Mucosa of stomach (tissue), 1 donor: ENCODE measurements around the gene BTBD19.
"Not testable (repeated sequence)": the region's sequence is repeated elsewhere in the genome, so short reads cannot be mapped to it uniquely, and the experiment has no call there.

Experiments used
- H3K27me3 ChIP-seq: one replicate; pipeline ENCODE4 v1.7.0; 2013; ENCODE audit warnings: mild to moderate bottlenecking, low read length; ENCODE audit not compliant: control insufficient read depth, insufficient read depth
- H3K36me3 ChIP-seq: one replicate; pipeline ENCODE4 v1.7.0; 2013; ENCODE audit warnings: low read length; ENCODE audit not compliant: control insufficient read depth, insufficient read depth
- H3K4me1 ChIP-seq: one replicate; pipeline ENCODE4 v1.7.0; 2013; ENCODE audit warnings: mild to moderate bottlenecking, low read length; ENCODE audit not compliant: control insufficient read depth, insufficient read depth
- H3K4me3 ChIP-seq: one replicate; pipeline ENCODE4 v1.7.0; 2013; ENCODE audit warnings: low read length
- H3K9ac ChIP-seq: one replicate; pipeline ENCODE4 v1.7.0; 2013; ENCODE audit warnings: mild to moderate bottlenecking, low read length, moderate library complexity
- H3K9me3 ChIP-seq: one replicate; pipeline ENCODE4 v1.7.0; 2013; ENCODE audit warnings: mild to moderate bottlenecking, low read length, moderate library complexity; ENCODE audit not compliant: control insufficient read depth
- donor health status: Pancreatic carcinoma.

BTBD19 gene

GRCh38 chr1:44828003-44828651 is 19.8 kb downstream of the BTBD19 start:
- H3K4me3 ChIP-seq = no peak overlapping the region
- no peaks in the 10 kb centered on the region for H3K9me3 ChIP-seq

DNA sequence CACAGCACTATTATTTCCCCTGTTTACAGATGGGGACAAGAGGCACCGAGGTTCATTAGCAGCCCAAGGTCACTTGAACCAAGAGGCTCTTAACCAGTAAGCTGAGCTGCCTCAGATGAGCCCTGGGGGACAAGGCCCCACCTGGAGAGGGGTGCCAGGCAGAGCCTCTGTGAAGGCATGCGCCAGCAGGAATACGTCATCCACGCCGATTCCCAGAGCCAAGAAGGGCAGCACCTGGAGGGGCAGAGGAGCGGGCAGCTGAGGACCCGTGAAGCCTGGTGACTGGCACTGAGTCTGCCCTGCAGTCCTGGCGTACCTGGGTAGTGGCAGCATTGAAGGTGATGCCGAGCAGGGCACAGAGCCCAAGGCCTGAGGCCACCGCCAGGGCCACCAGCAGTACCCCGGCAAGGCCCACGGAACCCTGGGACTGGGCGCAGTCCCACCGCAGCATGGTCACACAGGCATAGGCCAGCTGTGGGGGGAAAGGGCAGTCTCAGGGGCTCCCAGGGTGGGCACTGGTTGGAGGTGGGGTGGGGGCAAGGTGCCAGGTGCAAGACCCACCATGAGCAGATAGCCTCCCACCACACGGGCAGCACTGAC is 20.6 kb downstream of the BTBD19 start:
- no peaks in the 10 kb centered on the region for H3K9me3 ChIP-seq
- no peaks in the 10 kb centered on the region for H3K36me3 ChIP-seq
- H3K4me1 ChIP-seq = no peaks in the 10 kb centered on the region

More at GRCh38 chr1:44828003-44828651, 19.8 kb downstream of the BTBD19 start:
- Histone ChIP-seq H3K9ac (no peak overlapping the region), H3K4me1 (no peaks in the 10 kb centered on the region), H3K36me3 (no peaks in the 10 kb centered on the region), H3K27me3 (no peaks in the 10 kb centered on the region)

DNA sequence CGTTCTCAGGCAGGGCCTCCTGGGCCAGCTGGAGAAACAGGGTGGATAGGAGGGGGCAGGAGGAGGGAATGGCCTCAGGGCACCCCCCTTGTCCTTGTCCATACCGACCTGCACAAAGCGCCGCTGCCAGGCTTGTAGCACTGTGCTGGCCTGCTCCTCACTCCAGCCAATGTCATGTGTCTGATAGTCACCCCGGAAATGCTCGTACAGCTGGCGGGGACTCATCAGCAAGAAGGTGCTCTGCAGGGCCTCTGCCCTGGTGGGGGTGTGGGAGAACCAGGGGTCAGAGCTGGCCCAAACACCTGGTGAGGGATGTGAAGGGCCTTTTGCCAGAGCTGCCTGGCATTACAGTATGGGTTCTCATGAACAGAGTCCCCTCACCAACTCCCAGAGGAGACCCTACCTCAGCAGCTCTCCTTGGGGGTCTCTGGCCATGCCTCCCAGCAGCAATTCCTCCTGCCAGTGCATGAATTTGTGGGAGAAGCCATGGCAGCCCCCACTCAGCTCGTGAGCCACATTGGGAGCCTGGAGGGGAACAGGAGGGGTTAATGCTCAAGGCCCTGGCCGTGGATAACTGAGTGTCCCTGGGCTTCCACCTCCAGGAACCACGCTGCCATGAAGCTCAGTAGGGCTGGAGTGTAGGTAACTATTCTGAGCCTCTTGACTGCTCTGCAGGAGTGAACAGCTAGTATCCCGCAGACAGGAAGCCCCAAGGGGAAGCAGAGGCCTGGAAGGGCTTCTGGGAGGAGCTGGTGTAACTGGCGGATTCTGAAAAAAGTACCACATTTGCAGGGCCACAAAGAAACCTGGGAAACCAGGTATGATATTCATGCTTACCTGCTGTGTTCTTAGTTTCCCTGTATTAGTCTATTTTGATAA is 21.4 kb downstream of the BTBD19 start:
- Histone ChIP-seq H3K4me3 (no peak overlapping the region), H3K27me3 (no peaks in the 10 kb centered on the region), H3K4me1 (no peaks in the 10 kb centered on the region), H3K36me3 (no peaks in the 10 kb centered on the region), H3K9ac (no peak overlapping the region), H3K9me3 (no peaks in the 10 kb centered on the region)

More for the DNA sequence above, 20.6 kb downstream of the BTBD19 start:
- Histone ChIP-seq H3K4me3 (no peak overlapping the region), H3K27me3 (no peaks in the 10 kb centered on the region), H3K9ac (no peak overlapping the region)

- Histone ChIP-seq H3K4me1 (peaks cover 4% of the 10 kb centered on the region), H3K9ac (no peak overlapping the region), H3K4me3 (no peak overlapping the region), H3K27me3 (no peaks in the 10 kb centered on the region), H3K36me3 (no peaks in the 10 kb centered on the region), H3K9me3 (no peaks in the 10 kb centered on the region)
Observed at GRCh38 chr1:44830900-44831304, 22.6 kb downstream of the BTBD19 start.

- Histone ChIP-seq H3K4me3 (no peak overlapping the region), H3K36me3 (no peaks in the 10 kb centered on the region), H3K4me1 (peaks cover 6% of the 10 kb centered on the region), H3K9ac (no peak overlapping the region), H3K27me3 (no peaks in the 10 kb centered on the region), H3K9me3 (no peaks in the 10 kb centered on the region)
Observed at GRCh38 chr1:44831516-44831915, 23.2 kb downstream of the BTBD19 start.

DNA sequence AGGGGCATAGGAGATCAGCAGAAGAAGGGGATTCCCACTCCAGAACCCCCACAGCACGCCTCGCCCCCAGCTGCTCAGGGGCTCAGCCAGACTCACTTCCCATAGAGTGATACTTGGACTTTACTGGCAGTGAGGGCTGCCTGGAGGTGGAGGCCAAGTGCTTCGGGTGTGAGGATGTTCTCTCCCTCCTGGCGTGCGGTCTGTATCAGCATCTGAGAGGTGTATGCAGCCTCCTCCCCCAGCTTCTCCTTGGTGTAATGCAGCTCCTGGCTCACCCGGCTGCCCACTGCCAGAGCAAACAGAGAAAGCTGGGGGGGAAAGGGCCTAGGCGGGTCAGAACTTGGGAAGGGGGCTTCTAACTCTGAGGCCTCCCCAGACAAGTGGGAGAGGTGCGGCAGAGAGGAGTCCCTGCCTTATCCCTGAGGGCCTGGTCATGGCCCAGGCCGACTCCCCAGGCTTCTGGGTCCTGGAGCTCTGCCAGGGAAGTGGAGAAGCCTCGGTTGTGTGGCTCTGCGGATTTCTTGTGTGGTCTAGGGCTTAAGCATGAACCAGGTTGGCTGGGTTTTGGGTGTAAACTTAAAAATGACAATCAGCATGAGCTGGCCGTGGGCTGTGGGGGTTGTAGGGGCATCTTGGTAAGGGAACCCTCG is 23.9 kb downstream of the BTBD19 start:
- H3K36me3 ChIP-seq = no peaks in the 10 kb centered on the region
- no peaks in the 10 kb centered on the region for H3K27me3 ChIP-seq
- no peak overlapping the region for H3K4me3 ChIP-seq
- H3K9me3 ChIP-seq = no peaks in the 10 kb centered on the region
- H3K9ac ChIP-seq = no peak overlapping the region
- peaks cover 6% of the 10 kb centered on the region for H3K4me1 ChIP-seq

GRCh38 chr1:44834328-44834727 is 26.0 kb downstream of the BTBD19 start:
- H3K9me3 ChIP-seq = no peaks in the 10 kb centered on the region
- no peaks in the 10 kb centered on the region for H3K36me3 ChIP-seq
- H3K9ac ChIP-seq = no peak overlapping the region
- H3K27me3 ChIP-seq = no peaks in the 10 kb centered on the region
- H3K4me1 ChIP-seq = peaks cover 6% of the 10 kb centered on the region
- no peak overlapping the region for H3K4me3 ChIP-seq

GRCh38 chr1:44835738-44836675 is 27.7 kb downstream of the BTBD19 start:
- H3K4me3 ChIP-seq = no peak overlapping the region
- H3K9me3 ChIP-seq = no peaks in the 10 kb centered on the region
- H3K36me3 ChIP-seq = no peaks in the 10 kb centered on the region
- H3K9ac ChIP-seq = peak overlapping the region; percentile 11
- peaks cover 6% of the 10 kb centered on the region for H3K4me1 ChIP-seq
- H3K27me3 ChIP-seq = no peaks in the 10 kb centered on the region

- not testable (repeated sequence) for H3K27me3 ChIP-seq, H3K36me3 ChIP-seq, H3K9ac ChIP-seq, H3K4me3 ChIP-seq, H3K9me3 ChIP-seq, H3K4me1 ChIP-seq
Observed at GRCh38 chr1:44838294-44838693, 30.0 kb downstream of the BTBD19 start.

DNA sequence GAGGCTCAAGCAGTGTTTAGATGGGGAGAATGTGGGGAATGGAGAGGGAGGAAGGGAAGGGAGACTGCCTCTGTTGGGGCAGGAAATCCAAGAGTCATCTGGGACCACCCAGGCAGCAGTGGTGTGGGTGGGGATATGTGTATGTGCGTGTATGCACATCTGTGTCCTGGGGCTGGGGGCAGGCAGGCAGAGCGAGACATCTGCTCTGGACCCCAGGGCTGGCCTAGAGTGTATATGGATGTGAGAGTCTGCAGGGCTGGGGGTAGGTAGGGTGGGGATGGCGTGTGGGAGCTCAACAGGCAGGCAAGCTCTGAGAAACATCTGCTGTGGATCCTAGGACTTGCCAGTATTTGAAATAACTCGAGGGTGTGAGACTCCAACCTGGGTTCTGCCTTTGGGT is 31.3 kb downstream of the BTBD19 start:
- Histone ChIP-seq H3K4me1 (peaks cover 6% of the 10 kb centered on the region), H3K27me3 (peaks cover 3% of the 10 kb centered on the region), H3K4me3 (no peak overlapping the region), H3K9ac (no peak overlapping the region), H3K36me3 (no peaks in the 10 kb centered on the region), H3K9me3 (no peaks in the 10 kb centered on the region)

DNA sequence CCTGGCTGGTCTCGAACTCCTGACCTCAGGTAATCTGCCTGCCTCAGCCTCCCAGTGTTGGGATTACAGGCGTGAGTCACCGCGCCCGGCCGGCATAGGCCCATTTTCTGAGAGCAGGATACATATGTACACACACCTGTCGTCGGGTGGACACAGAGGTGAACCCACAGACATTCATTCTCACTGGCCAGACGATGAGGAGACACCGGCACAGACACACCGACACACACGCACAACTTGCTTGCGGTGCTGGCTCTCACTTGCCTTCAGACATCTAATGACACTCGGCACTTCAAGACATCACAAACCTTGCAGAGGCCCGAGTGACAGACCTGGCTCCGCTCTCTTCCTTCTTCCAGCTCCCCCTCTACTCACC is 34.2 kb downstream of the BTBD19 start:
- H3K4me3 ChIP-seq = no peak overlapping the region
- peak overlapping the region; percentile 62 for H3K9ac ChIP-seq
- H3K36me3 ChIP-seq = no peaks in the 10 kb centered on the region
- no peaks in the 10 kb centered on the region for H3K9me3 ChIP-seq
- no peaks in the 10 kb centered on the region for H3K4me1 ChIP-seq
- peaks cover 3% of the 10 kb centered on the region for H3K27me3 ChIP-seq
